HFFc6 (cell line): ENCODE measurements around the gene ESPN. TPM values are rescaled to one million over a fixed set of nuclear protein-coding genes. Genes with fewer than 3 reads are reported as not detected.

Source experiments
- DNase-seq: peaks from one replicate; pipeline ENCODE4 v3.0.0-alpha.2; 2018
- H3K27ac Mint-ChIP-seq: 2 replicates; pipeline ENCODE4 v1.8.0; 2020; ENCODE audit warnings: mild to moderate bottlenecking, mixed read lengths
- H3K27me3 Mint-ChIP-seq: 2 replicates; pipeline ENCODE4 v1.8.0; 2021; ENCODE audit warnings: mild to moderate bottlenecking, moderate library complexity, mixed read lengths; ENCODE audit not compliant: insufficient read depth
- H3K36me3 Mint-ChIP-seq: 2 replicates; pipeline ENCODE4 v1.8.0; 2021; ENCODE audit warnings: low read depth, mixed read lengths
- H3K4me1 Mint-ChIP-seq: 2 replicates; pipeline ENCODE4 v1.8.0; 2020; ENCODE audit warnings: low read depth, mixed read lengths
- H3K4me3 Mint-ChIP-seq: 2 replicates; pipeline ENCODE4 v1.8.0; 2020; ENCODE audit warnings: mild to moderate bottlenecking, moderate library complexity, mixed read lengths
- H3K9me3 Mint-ChIP-seq: 2 replicates; pipeline ENCODE4 v1.8.0; 2020; ENCODE audit warnings: mild to moderate bottlenecking, mixed read lengths
- CTCF ChIP-seq: fragments of 200-600 bp; sonication (generic); IDR thresholded peaks from 2 replicates; pipeline ENCODE4 v1.5.0; 2021; ENCODE audit warnings: antibody characterized with exemption, mild to moderate bottlenecking
- total RNA-seq, 6 experiments: library from RNA; stranded (reverse); fragmentation: NEBNext Ultra II Directional; extraction: Animal tissue kit (Norgen Biotek cat#: 25700); gene quantifications; 2 replicates in 1 of 6; 3 replicates in 5 of 6; pipeline ENCODE4 v1.2.3, GENCODE V29; 2021

The ESPN gene
- total RNA-seq, 6 experiments from 2014 or later = not detected

GRCh38 chr1:6467224-6467623 is 42.6 kb downstream of the ESPN start:
- Mint-ChIP-seq H3K27me3 (peaks cover 6% of the 10 kb centered on the region), H3K4me3 (no peak overlapping the region), H3K36me3 (peaks cover 5% of the 10 kb centered on the region), H3K9me3 (no peaks in the 10 kb centered on the region), H3K4me1 (no peaks in the 10 kb centered on the region), H3K27ac (no peak overlapping the region)
- TF ChIP-seq CTCF = no peak
- DNase-seq = no peak

- no peak for DNase-seq
- Mint-ChIP-seq H3K27ac (no peak overlapping the region), H3K4me1 (no peaks in the 10 kb centered on the region), H3K4me3 (no peak overlapping the region), H3K9me3 (no peaks in the 10 kb centered on the region), H3K27me3 (peaks cover 4% of the 10 kb centered on the region), H3K36me3 (no peaks in the 10 kb centered on the region)
- no peak for TF ChIP-seq CTCF
These were observed 43.4 kb downstream of the ESPN start for GRCh38 chr1:6467744-6468688.

- H3K36me3 Mint-ChIP-seq = no peaks in the 10 kb centered on the region
- H3K4me1 Mint-ChIP-seq = no peaks in the 10 kb centered on the region
- H3K27ac Mint-ChIP-seq = no peak overlapping the region
- no peak overlapping the region for H3K4me3 Mint-ChIP-seq
- peaks cover 5% of the 10 kb centered on the region for H3K27me3 Mint-ChIP-seq
- H3K9me3 Mint-ChIP-seq = no peaks in the 10 kb centered on the region
- DNase-seq = no peak
- TF ChIP-seq CTCF = no peak
These were observed 44.3 kb downstream of the ESPN start for GRCh38 chr1:6468729-6469461.

GRCh38 chr1:6470132-6471085 is 45.8 kb downstream of the ESPN start:
- DNase-seq = no peak
- peaks cover 5% of the 10 kb centered on the region for H3K27me3 Mint-ChIP-seq
- no peaks in the 10 kb centered on the region for H3K36me3 Mint-ChIP-seq
- H3K9me3 Mint-ChIP-seq = no peaks in the 10 kb centered on the region
- no peak for TF ChIP-seq CTCF
- H3K4me3 Mint-ChIP-seq = no peak overlapping the region
- no peaks in the 10 kb centered on the region for H3K4me1 Mint-ChIP-seq
- H3K27ac Mint-ChIP-seq = no peak overlapping the region
